T-helper 17 cell (primary cell): Measurements from ENCODE around the gene PPP1R18. TPM values are rescaled to one million over a fixed set of nuclear protein-coding genes. Genes with fewer than 3 reads are reported as not detected.
A peak's percentile ranks its signal among the peaks of the same experiment; 100 is the strongest.
"Not testable (repeated sequence)": the region's sequence is repeated elsewhere in the genome, so short reads cannot be mapped to it uniquely, and the experiment has no call there.

Experiments
- ATAC-seq: fragments of 150-1000 bp; cut with Tn5 transposase; 2 replicates; pipeline ENCODE4 v1.10.0; 2021; ENCODE audit warnings: mild to moderate bottlenecking, moderate library complexity
- DNase-seq, 3 donors: peaks; one replicate each; pipeline versions ENCODE4 v3.0.0 to v3.0.0-alpha.2; 2020 to 2021
- H3K9me3 ChIP-seq: one replicate; pipeline ENCODE4 v1.7.0; 2013; ENCODE audit warnings: low read length, mild to moderate bottlenecking; ENCODE audit not compliant: control insufficient read depth, poor library complexity, severe bottlenecking
- H3K27ac Mint-ChIP-seq: one replicate; pipeline ENCODE4 v1.8.0; 2022; ENCODE audit warnings: mild to moderate bottlenecking, moderate library complexity, mixed read lengths
- H3K27me3 Mint-ChIP-seq: one replicate; pipeline ENCODE4 v1.8.0; 2022; ENCODE audit warnings: mixed read lengths
- H3K36me3 Mint-ChIP-seq: one replicate; pipeline ENCODE4 v1.8.0; 2022; ENCODE audit warnings: low read depth, mixed read lengths
- H3K4me1 Mint-ChIP-seq: one replicate; pipeline ENCODE4 v1.8.0; 2022; ENCODE audit warnings: mild to moderate bottlenecking, mixed read lengths
- H3K4me3 Mint-ChIP-seq: one replicate; pipeline ENCODE4 v1.8.0; 2022; ENCODE audit warnings: mild to moderate bottlenecking, moderate library complexity, mixed read lengths
- total RNA-seq, 4 donors: library from RNA in 2 of 4; stranded (reverse) in 2 of 4; gene quantifications; one replicate each; pipeline ENCODE4 v1.2.3 and lab custom pipeline; 2022 to 2026

Gene PPP1R18
- total RNA-seq, 2 donors from 2014 or later, result 99.5 to 117 TPM

DNA sequence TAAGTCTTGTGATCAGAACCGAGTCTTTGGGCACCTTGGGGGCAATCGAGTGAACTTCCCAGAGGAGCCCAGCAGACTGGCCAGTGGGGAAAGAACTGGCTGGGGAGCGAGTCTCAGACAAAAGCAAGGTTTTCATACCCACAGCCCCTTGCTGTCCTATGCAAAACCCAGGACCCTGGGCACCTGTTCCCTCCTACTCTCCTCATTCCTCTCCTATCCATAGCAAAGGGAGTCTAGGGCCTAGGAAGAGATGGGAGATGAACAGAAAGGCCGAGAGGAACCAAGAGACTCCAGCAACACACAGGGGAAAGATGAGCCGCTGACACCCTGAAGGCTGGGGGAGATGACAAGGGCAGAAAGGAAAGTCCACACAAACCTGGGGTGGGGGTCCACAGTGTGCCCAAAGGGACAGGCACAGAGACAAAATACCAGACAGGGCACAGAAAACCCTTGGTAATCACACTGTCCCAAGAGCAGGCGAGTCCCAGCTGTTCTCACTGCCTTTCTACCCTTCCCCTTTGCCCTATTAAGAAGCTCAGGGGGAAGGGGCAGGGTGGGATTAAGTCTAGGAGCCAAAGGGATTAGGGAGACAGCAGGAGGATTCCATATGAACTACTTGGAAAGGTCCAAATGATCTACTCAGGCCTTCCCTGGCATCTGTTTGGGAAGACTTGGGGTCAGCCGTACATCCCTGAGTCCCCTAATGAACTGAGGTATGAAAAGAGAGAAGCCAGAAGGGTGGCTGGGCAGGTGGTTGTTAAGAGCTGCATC is 6.5 kb downstream of the PPP1R18 start:
- Mint-ChIP-seq H3K27me3 (no peaks in the 10 kb centered on the region), H3K36me3 (peaks cover 29% of the 10 kb centered on the region), H3K27ac (peak overlapping the region; percentile 97), H3K4me1 (peaks cover 44% of the 10 kb centered on the region), H3K4me3 (peak overlapping the region; percentile 100)
- ATAC-seq, result no peak
- no peaks in the 10 kb centered on the region for H3K9me3 ChIP-seq
- DNase-seq, result no peak

DNA sequence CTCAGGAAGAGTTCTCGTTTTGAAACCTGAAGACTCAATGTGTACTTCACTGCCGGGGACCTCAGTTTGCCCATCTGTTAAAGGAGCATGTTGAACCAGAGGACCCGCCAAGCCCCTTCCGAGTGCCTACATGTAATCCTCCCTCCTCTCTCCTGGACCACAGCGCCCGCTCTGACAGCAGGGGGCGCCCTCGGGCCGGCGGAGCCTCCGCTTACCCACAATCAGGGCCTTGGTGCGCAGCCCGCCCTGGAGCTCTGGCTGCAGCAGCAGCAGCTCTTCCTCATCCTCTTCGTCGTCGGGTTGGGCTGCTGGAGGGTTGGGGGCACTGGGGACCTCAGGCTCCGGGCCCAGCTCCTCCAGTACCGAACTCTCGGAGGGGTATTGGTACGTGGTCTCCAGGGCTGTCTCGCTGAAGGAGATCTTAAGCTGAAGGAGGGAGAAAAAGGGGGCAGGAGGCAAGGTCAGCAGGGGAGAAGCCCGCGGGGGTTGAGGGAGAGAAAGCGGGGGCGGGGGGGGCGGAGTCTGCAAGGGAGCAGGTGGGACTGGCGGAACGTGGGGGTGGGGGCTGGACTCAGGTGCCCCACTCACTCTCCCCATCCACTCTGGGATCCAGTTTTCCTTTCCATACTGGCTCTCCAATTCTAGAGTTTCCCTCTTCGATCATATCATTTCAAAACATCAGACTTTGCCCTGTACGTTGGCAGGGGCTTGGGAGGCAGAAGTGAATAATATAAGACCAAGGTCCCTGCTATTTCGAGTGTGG is 7.3 kb downstream of the PPP1R18 start:
- H3K4me1 Mint-ChIP-seq, result peaks cover 41% of the 10 kb centered on the region
- peak overlapping the region; percentile 100 for H3K4me3 Mint-ChIP-seq

DNA sequence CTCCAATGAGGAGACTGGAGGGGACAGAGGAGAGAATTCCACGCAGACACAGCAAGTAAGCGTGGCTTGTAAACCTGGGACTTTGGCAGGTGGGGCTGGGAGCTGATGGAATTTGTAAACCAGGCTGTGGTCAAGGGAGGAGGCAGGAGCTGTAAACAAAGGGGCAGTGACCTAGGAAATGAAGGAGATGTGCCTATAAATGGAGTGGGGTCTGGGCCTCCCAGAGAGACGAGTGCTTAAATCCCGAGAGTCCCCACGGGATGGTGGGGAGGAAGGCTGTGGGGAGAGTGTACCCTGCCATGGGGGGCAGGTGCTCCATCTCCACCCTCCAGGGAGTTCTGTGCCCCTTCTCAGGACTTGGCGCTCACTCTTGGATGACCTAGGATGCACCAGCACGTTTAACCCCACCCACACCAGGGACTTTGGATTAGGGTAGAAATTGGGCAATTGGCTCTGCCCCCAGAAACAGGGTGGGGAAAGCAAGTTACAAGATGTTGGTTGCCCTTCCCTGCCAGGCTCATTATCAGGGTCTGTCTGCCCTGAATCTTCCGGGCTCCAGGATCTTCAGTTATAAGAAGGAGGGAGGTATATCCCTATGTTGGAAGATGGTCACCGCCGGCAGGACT is 9.7 kb downstream of the PPP1R18 start:
- H3K27ac Mint-ChIP-seq, result peak overlapping the region; percentile 82
- no peaks in the 10 kb centered on the region for H3K27me3 Mint-ChIP-seq
- H3K36me3 Mint-ChIP-seq, result peaks cover 13% of the 10 kb centered on the region
- no peaks in the 10 kb centered on the region for H3K9me3 ChIP-seq
- peaks cover 35% of the 10 kb centered on the region for H3K4me1 Mint-ChIP-seq
- DNase-seq (no peak), ATAC-seq (no peak)
- H3K4me3 Mint-ChIP-seq, result no peak overlapping the region

More for the DNA sequence above, 7.3 kb downstream of the PPP1R18 start:
- H3K36me3 Mint-ChIP-seq, result peaks cover 24% of the 10 kb centered on the region
- H3K9me3 ChIP-seq, result no peaks in the 10 kb centered on the region
- H3K27ac Mint-ChIP-seq, result peak overlapping the region; percentile 97
- DNase-seq (peak; percentile 85 to 97 (median 90)), ATAC-seq (peak; percentile 46)
- H3K27me3 Mint-ChIP-seq, result no peaks in the 10 kb centered on the region

DNA sequence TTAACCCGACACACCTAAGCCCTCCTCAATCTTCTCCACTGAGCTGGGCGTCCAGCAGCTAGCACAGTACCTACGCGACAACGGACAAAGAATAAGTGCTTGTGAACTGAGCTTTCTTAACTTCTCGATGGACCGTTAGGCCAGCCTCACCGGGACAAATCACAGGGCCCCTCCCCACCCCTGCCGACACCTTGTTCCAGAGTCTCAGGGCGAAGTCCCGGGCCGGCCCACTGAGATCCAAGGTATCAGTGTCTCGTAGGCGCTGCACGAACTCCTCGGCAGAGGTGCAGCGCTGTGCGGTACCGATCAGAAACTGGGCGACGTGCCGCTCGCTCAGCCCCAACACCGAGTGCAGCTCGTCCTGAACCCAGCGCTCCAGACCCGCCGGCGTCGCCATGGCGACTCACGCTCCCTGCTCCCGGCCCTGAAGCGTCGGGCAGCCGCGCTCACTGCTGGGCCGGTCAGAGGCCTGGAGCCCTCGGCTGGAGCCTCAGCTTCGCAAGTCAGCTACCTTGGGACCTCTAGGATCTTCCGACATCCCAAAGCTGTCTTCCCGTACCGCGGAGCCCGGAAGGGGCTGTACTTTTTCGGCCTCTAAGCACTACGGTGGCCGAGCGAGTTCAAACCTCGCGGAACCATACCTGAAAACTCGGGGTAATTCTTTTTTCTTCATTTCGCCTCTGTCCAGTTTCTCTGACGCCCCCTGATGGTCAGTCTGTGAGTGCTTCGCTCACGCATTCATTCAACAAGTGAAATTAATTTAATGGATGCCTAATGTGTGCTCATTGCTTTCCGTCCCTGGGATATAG is 13.8 kb downstream of the PPP1R18 start, which contains the start of gene DHX16:
DHX16 (minus strand) TSS at position 562 of the 809 bp plus-strand sequence; CDS start at position 397, 165 bp downstream.
- peak within 1 kb of the TSS; percentile 95 for H3K27ac Mint-ChIP-seq
- no peaks in the 10 kb centered on the region for H3K27me3 Mint-ChIP-seq
- DNase-seq, result peak; percentile 73 to 81 (median 79)
- H3K9me3 ChIP-seq, result no peaks in the 10 kb centered on the region
- H3K4me3 Mint-ChIP-seq, result peak within 1 kb of the TSS; percentile 94
- ATAC-seq, result peak; percentile 84
- peaks cover 32% of the 10 kb centered on the region for H3K4me1 Mint-ChIP-seq
- H3K36me3 Mint-ChIP-seq, result peaks cover 14% of the 10 kb centered on the region

DNA sequence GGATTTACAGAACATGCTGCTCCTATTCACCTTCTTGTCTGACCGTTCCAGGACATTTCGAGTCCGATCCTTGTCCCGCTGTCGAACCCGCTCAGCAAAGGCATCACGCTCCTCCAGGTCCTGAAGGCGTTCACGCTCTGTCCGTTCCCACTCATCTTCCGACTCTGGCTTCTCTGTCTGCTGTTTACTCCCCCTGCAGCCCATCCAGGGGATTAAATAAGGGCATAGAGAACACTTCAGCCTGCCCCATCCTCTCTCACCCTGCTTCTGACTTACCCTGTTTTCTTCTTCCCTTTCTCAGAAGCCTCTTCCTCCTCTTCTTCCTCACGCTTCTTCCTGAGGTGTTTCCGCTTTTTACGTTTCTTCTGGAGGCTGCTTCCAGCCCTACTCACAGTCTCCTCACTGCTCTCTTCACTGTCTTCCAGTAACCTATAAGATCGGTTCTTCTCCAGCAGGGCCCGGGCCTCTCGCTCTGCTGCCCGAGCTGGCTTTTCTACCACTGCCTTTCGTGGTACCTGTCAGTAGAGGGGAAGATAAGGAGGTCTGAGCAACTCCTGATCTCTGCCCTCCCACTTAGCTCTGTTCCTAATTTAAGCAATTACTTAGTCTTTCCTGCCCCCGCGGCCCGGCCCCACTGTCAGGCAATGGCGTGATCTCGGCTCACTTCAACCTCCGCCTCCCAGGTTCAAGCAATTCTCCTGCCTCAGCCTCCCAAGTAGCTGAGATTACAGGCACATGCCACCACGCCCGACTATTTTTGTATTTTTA is 15.5 kb downstream of the PPP1R18 start:
- no peak overlapping the region for H3K27ac Mint-ChIP-seq
- ATAC-seq (no peak), DNase-seq (no peak)
- peaks cover 26% of the 10 kb centered on the region for H3K4me1 Mint-ChIP-seq
- H3K9me3 ChIP-seq, result no peaks in the 10 kb centered on the region
- peak overlapping the region; percentile 79 for H3K4me3 Mint-ChIP-seq
- peaks cover 7% of the 10 kb centered on the region for H3K36me3 Mint-ChIP-seq
- H3K27me3 Mint-ChIP-seq, result no peaks in the 10 kb centered on the region

DNA sequence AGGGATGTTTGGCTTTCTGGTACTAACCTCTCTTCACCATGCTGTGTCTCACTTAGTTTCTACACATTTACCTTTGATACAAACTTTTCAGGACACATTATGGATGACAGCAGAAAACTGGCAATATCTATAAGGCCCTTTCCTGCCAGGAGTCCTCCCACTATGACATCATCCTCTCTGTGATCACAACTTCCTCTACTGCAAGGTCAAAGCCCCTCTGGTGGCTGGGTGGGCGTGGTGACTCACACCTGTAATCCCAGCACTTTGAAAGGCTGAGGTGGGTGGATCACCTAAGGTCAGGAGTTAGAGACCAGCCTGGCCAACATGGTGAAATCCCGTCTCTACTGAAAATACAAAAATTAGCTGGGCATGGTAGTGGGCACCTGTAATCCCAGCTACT is 20.1 kb downstream of the PPP1R18 start:
- Mint-ChIP-seq H3K36me3 (peaks cover 12% of the 10 kb centered on the region), H3K4me1 (peaks cover 14% of the 10 kb centered on the region)
- H3K27ac Mint-ChIP-seq, DNase-seq, ATAC-seq, H3K9me3 ChIP-seq, H3K4me3 Mint-ChIP-seq, H3K27me3 Mint-ChIP-seq: not testable (repeated sequence)

DNA sequence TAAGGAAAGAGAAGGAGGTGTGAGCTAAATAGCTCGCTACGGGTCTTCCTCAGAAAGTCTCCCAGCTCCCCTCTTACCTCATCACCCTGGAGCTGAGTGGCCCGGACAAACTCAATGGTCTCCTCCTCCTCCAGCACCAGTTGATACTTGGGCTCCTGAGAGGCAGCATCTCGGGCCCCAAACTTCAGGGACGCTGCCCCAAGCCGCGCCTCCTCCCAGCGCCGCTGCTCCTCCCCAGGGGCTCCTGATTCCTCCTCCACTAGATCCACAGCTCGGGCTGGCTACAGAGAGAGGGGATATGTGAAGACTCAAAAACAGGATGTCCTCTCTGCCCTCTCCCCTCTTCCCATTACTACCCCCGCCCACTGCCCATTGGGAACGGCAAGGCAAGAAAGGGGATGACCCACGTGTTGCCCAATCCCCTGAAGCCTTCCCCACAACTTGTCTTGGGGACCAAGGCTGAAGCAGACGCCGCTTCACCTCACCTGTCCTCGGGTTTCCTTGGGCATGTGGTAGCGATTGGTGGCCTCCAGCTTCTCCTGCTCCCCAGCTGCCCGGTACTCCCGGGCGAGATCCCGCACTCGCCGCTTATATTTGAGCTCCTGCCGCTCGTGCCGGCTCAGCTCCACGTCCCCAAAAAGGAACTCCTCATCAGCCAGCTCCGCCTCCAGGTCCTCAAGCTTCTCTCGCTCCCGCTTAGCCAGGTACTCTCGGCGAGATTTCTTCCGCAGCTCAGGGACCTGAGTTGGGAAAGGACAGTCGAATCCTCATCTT is 21.3 kb downstream of the PPP1R18 start:
- DNase-seq, result no peak
- peaks cover 7% of the 10 kb centered on the region for H3K36me3 Mint-ChIP-seq

DNA sequence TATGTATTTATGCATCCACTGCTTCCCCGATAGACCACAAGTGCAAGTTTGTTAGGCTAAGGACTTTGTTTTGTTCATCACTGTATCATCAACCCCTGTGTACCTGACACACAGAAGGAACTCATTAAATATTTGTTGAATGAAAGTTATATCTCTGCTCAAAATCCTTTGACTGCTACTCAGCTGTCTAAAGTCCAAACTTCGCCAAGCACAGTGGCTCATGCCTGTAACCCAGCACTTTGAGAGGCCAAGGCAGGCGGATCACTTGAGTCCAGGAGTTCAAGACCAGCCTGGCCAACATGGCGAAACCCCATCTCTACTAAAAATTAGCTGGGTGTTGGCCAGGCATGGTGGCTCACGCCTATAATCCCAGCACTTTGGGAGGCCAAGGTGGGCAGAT is 28.5 kb downstream of the PPP1R18 start:
- H3K4me3 Mint-ChIP-seq, H3K27me3 Mint-ChIP-seq, ATAC-seq, DNase-seq, H3K9me3 ChIP-seq: not testable (repeated sequence)
- Mint-ChIP-seq H3K27ac (peak overlapping the region; percentile 27), H3K36me3 (peaks cover 13% of the 10 kb centered on the region), H3K4me1 (peaks cover 12% of the 10 kb centered on the region)

More for the DNA sequence above, 21.3 kb downstream of the PPP1R18 start:
- H3K4me3 Mint-ChIP-seq, result no peak overlapping the region
- no peaks in the 10 kb centered on the region for H3K9me3 ChIP-seq
- peaks cover 6% of the 10 kb centered on the region for H3K4me1 Mint-ChIP-seq
- H3K27ac Mint-ChIP-seq, result no peak overlapping the region
- H3K27me3 Mint-ChIP-seq, result no peaks in the 10 kb centered on the region
- ATAC-seq, result no peak

DNA sequence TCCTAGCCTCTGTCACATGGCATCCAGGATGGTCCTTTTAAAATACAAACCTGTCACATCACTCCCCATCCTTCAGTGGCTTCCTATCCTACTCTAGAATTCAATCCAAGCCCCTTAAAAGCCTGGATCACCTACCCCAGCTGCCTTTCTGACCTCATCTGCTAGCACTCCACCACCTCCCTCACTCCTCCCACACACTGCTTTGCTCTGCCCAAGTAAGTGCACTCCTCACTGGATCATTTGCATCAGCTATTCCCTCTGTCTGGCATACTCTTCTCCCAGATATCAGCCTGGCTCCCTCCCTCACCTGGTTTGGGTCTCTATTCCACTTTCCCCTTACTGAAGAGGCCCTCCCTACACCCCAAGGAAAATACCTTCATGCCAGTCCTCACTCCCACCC is 29.0 kb downstream of the PPP1R18 start:
- ATAC-seq, result no peak
- DNase-seq, result no peak
- Mint-ChIP-seq H3K4me3 (peak overlapping the region; percentile 28), H3K27ac (peak overlapping the region; percentile 27), H3K36me3 (peaks cover 11% of the 10 kb centered on the region), H3K27me3 (no peaks in the 10 kb centered on the region), H3K4me1 (peaks cover 12% of the 10 kb centered on the region)
- no peaks in the 10 kb centered on the region for H3K9me3 ChIP-seq

DNA sequence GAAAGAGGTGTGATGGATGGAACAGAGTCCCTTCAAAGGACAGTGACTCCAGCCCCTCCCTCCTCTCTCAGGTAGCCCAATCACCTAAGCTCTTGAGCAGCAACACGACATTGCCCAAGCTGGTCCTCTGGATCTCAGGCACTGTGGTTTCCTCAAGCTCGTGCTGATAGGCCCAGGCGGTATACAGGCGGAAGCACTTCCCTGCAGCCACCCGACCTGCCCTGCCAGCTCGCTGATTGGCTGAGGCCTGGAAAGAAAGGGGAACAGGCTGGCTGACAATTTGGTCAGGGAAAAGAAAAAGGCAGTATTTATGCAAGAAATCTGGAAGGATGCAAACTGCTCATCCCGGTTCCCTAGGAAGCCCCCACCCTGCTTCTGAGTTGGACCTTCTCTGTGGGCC is 29.9 kb downstream of the PPP1R18 start:
- H3K9me3 ChIP-seq, result no peaks in the 10 kb centered on the region
- no peak overlapping the region for H3K4me3 Mint-ChIP-seq
- H3K27me3 Mint-ChIP-seq, result no peaks in the 10 kb centered on the region
- H3K27ac Mint-ChIP-seq, result no peak overlapping the region
- H3K36me3 Mint-ChIP-seq, result peaks cover 10% of the 10 kb centered on the region
- DNase-seq (no peak), ATAC-seq (no peak)
- peaks cover 12% of the 10 kb centered on the region for H3K4me1 Mint-ChIP-seq

DNA sequence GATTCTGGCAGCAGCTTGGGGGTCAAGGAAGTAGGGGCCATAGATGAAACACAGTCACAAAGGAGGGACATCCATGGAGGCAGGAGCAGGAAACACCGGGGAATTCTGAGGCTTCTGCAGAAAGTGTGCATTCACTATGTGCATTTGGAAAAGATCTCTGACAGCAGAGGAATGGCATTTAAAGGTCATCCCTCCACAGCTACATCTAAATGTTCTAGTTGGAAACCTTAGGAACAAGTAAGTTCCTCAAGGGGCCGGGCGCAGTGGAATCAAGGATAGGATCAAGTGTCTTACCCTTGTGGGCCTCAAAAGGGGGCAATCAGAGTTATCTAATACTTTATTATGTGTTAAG is 30.7 kb downstream of the PPP1R18 start:
- Mint-ChIP-seq H3K36me3 (peaks cover 9% of the 10 kb centered on the region), H3K27ac (peak overlapping the region; percentile 9), H3K4me3 (no peak overlapping the region), H3K4me1 (peaks cover 12% of the 10 kb centered on the region), H3K27me3 (no peaks in the 10 kb centered on the region)
- no peak for ATAC-seq
- no peaks in the 10 kb centered on the region for H3K9me3 ChIP-seq
- no peak for DNase-seq
